K562 treated with DMSO at 1 percent for 12 hours (cell line): Measurements from ENCODE around the gene GM2A. TPM values are rescaled to one million over a fixed set of nuclear protein-coding genes. Genes with fewer than 3 reads are reported as not detected.

Source experiments
- total RNA-seq: library from RNA; unstranded; fragments of 300-600 nt; gene quantifications from 2 replicates; pipeline ENCODE4 v1.2.3, GENCODE V29; 2022; ENCODE audit not compliant: insufficient read depth

The GM2A gene
- total RNA-seq, result 26.8 and 60.4 TPM in 2 replicates

DNA sequence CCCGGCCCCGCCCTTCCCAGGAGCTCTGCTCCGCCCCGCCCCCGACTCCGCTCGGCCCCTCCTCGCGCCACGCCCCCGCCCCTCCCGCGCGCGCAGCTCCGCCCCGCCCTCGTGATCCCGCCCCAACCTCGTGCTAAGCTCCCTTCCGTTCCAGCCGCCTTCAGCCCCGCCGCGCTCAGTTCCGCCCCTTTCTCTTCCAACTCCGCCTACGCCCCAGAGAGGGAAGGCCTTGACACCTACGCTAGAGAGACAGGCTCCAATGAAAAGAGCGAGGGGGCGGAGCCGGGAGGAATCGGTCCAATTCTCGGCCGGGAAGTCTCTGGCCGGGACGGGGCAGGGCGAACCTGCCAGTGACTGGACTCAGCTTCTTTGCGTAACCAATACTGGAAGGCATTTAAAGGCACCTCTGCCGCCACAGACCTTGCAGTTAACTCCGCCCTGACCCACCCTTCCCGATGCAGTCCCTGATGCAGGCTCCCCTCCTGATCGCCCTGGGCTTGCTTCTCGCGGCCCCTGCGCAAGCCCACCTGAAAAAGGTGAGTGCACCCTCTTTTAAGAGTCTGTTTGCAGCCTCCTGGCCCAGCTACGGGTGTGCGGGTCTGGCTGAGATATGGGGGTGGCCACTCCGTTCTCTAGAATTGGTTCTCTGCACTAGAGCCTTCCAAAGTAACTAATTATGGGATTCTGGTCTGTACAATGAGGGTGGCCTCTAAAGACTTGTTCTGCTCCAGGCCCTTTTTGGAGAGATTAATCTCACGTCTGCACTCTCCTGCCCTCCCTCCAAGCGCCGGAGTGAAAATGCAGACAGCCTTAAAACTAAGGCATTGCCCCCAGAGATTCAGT, at the start of gene GM2A:
Gene GM2A, plus strand, starts transcription at position 424 of the 843 bp plus-strand sequence. Its CDS starts 32 bp downstream, at position 456.

DNA sequence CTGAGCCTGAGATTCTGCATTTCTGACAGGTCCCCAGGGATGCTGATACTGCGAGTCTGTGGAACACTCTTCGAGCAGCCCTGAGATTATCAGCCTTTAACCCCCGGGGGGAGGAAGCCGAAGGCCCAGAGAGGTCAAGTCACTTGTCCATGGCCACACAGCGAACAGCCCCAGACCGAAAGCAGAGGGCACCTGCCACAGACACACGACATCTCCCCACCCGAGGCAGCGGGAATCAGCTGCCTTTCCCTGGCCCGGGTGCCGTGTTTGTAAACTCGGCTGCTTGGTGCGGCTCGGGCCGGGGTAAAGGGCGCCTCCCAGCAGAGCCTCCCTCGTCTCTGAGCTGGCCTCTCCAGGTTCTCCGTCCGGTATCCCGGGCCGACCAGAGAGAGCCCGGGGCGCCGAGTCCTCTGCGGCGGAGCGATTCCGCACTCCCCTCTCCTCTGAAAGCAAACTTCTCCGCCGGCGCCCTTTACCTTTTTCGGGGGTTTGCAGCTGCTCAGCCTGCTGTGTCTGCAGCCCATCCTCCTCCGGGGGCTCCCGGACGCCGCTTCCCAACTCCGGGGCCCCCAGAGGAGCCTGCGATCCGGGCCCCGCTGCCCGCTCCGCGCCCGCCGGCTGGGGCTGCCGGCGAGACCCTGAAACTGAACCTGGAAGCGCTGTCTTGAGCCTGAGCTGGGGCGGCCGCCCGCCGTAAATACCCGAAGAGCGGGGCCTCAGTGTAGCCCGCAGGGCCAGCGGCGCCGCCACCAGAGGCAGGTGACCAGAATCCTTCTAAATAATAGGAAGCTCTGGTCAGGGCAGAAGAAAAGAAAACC, 29.3 kb upstream of the GM2A start, which contains the start of gene CCDC69:
Gene CCDC69, minus strand, starts transcription at position 646 of the 818 bp plus-strand sequence. Its CDS starts 122 bp downstream, at position 524.

DNA sequence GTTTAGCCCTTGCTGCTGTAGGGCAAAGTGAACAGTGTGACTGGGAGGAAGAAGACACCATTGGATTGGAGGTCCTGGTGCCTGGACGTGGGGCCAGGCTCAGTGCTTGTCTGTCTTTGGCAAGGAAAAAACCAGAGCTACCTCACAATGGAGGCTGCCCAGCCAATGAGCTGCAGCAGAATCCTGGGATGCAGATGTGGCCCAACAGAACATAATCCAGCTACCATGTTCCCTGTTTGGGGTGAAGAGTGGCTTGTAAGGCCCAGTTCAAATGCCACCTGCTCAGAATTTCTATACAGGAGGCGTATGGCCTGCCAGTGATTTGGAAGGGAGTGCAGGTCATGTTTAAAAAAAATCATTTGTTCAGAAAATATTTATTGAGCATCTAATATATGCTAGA, 50.7 kb downstream of the GM2A start, which contains the start of gene SLC36A3:
Gene SLC36A3, minus strand, starts transcription at position 101 of the 400 bp plus-strand sequence. CDS start 412 bp downstream, outside the sequence.

Other genes with a start within 250 kb of the GM2A start
- 1.4 TPM in 1 of 2 replicates, not detected in the other for gene GPX3, start 232.6 kb upstream of the GM2A start, total RNA-seq
- 38.5 and 55.4 TPM in 2 replicates for gene TNIP1, start 172.2 kb upstream of the GM2A start, total RNA-seq
- gene ANXA6, start 95.4 kb upstream of the GM2A start, total RNA-seq, result 17.9 and 27.0 TPM in 2 replicates
- 8.4 and 20.4 TPM in 2 replicates for gene CCDC69, start 29.1 kb upstream of the GM2A start, total RNA-seq
- not detected in 2 replicates for gene SLC36A3, start 50.6 kb downstream of the GM2A start, total RNA-seq
- not detected in 2 replicates for gene SLC36A2, start 94.4 kb downstream of the GM2A start, total RNA-seq
- 1.7 and 5.8 TPM in 2 replicates for gene SLC36A1, start 194.4 kb downstream of the GM2A start, total RNA-seq